Measurements from ENCODE around the gene FEZ2.

Gene FEZ2

GRCh38 chr2:36528274-36528673 lies 69.7 kb downstream of the FEZ2 start:
- DNase-seq = no peak

DNA sequence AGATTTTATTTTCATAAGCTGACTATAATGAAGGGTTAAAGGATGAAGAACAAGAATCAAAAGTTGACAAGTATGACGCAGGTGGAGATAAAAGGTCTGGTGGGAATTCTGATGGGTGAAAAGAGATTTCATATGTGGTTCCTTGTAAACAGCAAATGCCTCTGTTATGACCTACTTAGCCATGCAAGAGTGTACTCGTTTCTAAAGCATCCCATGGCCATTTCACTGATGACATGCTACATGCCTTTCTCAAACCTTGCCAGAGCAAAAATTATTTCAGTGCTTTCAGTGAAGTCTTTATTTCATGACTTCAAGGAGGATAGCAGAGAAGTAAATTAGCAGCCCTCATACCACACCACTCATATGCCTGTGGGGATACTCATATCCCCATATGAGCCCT lies 71.7 kb downstream of the FEZ2 start:
- DNase-seq = no peak

GRCh38 chr2:36525245-36525644 lies 72.7 kb downstream of the FEZ2 start:
- no peak for DNase-seq

DNA sequence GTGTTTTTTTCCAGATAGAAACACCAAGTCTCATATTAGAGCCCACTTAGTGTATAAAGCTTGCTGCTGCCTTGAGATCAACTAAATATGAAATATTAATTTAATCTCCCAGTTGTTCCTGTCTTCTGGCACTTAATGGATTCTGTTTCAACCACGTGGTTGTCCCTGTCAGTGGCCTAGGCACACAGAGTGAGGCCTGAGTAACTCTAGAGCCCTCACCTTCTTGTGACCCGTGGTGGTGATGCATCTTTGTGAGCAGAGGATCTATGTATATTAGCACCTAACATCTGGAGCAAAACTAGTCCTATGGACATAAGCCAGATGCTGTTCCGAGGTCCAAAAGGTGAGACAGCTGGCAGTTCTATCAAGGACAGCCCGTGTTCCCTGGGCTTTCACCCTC lies 74.8 kb downstream of the FEZ2 start:
- peak in 1 of 2 experiments; percentile 2 for DNase-seq

GRCh38 chr2:36520431-36520830 lies 77.5 kb downstream of the FEZ2 start:
- no peak for DNase-seq

GRCh38 chr2:36516136-36516870 lies 81.7 kb downstream of the FEZ2 start:
- no peak for DNase-seq

- DNase-seq = no peak
Measured at GRCh38 chr2:36515538-36515937, 82.4 kb downstream of the FEZ2 start.

DNA sequence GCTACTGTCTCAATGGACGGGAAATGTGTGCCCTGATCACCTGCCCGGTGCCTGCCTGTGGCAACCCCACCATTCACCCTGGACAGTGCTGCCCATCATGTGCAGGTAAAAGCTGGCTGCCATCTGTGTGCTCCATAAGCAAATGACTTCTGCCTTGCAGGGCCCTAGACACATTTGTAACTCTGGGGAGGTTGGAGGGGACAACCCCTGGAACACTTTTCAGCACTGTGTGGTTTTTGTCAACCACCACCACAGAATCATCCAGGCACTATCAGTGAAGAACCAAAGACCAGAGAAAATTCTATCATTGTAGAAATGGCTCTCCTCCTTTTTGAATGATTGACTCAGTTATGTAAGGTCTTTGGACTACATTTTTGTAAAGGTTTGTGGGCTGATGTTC lies 84.3 kb downstream of the FEZ2 start:
- DNase-seq = no peak

GRCh38 chr2:36512705-36513104 lies 85.3 kb downstream of the FEZ2 start:
- DNase-seq = no peak

DNA sequence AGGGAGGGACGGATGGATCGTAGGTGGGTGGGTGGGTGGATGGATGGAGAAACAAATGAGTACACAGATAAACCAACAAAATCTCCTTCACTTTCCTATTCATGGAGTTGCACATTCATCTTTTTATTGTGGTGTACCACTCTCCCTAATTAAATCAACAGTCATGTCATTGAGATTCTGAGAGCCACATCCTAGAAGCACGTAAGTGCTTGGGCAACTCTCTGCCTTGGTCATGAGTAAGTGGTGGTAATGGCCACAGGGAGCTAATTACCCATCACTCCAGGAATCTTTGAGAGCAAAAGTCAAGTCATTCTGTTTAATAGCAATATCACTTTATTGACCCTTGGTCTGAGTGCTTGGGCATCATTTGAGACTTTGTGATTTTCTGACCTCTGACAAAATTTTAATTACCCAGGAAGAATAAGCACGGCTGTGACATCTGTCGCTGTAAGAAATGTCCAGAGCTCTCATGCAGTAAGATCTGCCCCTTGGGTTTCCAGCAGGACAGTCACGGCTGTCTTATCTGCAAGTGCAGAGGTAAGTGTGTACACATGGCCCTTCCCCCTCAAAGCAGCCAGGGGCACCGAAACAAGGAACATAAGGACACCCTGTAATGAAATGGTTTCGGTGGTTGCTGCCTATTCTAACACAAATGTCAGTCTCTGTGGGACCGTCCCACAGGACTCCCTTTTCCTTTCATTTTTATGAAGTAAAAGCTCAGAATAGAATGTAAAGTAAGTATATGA lies 85.9 kb downstream of the FEZ2 start:
- DNase-seq = no peak

GRCh38 chr2:36509075-36509474 lies 88.9 kb downstream of the FEZ2 start:
- no peak for DNase-seq

DNA sequence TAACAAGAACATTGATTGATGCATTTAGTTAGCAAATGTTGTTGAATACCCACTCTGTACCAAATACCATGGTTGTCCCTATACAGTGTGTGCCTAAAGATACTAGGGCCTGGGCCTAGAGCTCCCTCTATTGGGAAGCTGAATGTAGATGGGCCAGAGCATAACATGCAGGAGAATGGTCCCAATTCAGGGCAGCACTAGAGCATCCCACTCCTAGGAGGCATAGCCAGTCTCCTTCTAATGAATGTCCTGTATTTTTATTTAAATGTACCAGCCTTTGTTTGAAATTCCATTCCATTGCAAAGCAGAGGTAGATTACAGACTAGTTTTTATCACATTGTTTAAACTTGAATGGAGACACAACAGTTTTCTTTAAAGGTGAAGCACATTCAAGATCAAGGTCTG lies 90.6 kb downstream of the FEZ2 start:
- peak; percentile 38 to 57 for DNase-seq
